HepG2 (cell line): ENCODE data around the gene NDUFB8. TPM values are rescaled to one million over a fixed set of nuclear protein-coding genes. Genes with fewer than 3 reads are reported as not detected.

Experiments used
- ATAC-seq: fragments of 200-7000 bp; cut with Tn5 transposase; 3 replicates; pipeline ENCODE4 v1.9.1; 2020; ENCODE audit warnings: mild to moderate bottlenecking, moderate library complexity
- BruUV-seq: library from RNA; stranded (reverse); fragments of 400-500 nt; replicated peaks from 2 replicates; lab custom pipeline; 2021; lab: Mats Ljungman, UMichigan
- CTCF ChIA-PET: fragments of 300-600 bp; formaldehyde crosslinking; extraction: SDS; loops from one replicate; lab custom pipeline; 2021; ENCODE audit warnings: low total read pairs, inconsistent platforms, low intra/inter-chr PET ratio; lab: Yijun Ruan, JAX
- POLR2A ChIA-PET: fragments of 350-600 bp; sonication (Branson Sonifier 250); formaldehyde crosslinking; loops from one replicate; lab custom pipeline; 2020; ENCODE audit warnings: antibody characterized with exemption, inconsistent platforms; lab: Yijun Ruan, JAX
- DNase-seq: peaks from one replicate; pipeline ENCODE4 v3.0.0-alpha.2; 2015; ENCODE audit warnings: low spot score
- FAIRE-seq: peaks from 3 replicates; lab custom pipeline; 2011; peaks lifted over from hg19 to GRCh38; lab: Jason Lieb, UNC
- H2AFZ ChIP-seq: one replicate; pipeline ENCODE4 v1.6.1; 2011; ENCODE audit warnings: low read length, inconsistent platforms
- H3K27ac ChIP-seq: fragments of 300-600 bp; 3 replicates; pipeline ENCODE4 v1.8.0; 2011; ENCODE audit warnings: mixed run types, mild to moderate bottlenecking, mixed read lengths, low read length, inconsistent platforms; ENCODE audit not compliant: insufficient read depth; ENCODE audit errors: extremely low read length
- H3K27me3 ChIP-seq, 2 experiments: fragments of 200-600 bp in 1 of 2; 2 replicates in 1 of 2; 3 replicates in 1 of 2; pipeline versions ENCODE4 v1.6.0 to v1.8.0; 2011; ENCODE audit warnings: low read length in 2 of 2, mild to moderate bottlenecking in 2 of 2, moderate library complexity in 2 of 2, inconsistent platforms in 1 of 2; ENCODE audit not compliant: insufficient read depth in 2 of 2, control insufficient read depth in 1 of 2
- H3K36me3 ChIP-seq, 2 experiments: fragments of 200-600 bp in 1 of 2; replicated peaks in 1 of 2; 2 replicates in 1 of 2; 3 replicates in 1 of 2; pipeline versions ENCODE4 v1.5.1 to v1.8.0; 2011; ENCODE audit warnings: low read length in 2 of 2, inconsistent platforms in 1 of 2; ENCODE audit not compliant: insufficient read depth in 2 of 2, control insufficient read depth in 1 of 2
- H3K4me1 ChIP-seq: 2 replicates; pipeline ENCODE4 v1.5.1; 2012; ENCODE audit warnings: low read length, inconsistent platforms; ENCODE audit not compliant: insufficient read depth
- H3K4me2 ChIP-seq: 2 replicates; pipeline ENCODE4 v1.6.0; 2011; ENCODE audit warnings: low read depth, low read length, inconsistent platforms
- H3K4me3 ChIP-seq, 3 experiments: fragments of 200-600 bp in 1 of 3; sonication (generic), shearing (Covaris generic) in 1 of 3; replicated peaks in 1 of 3; 2 replicates each; pipeline ENCODE4 v1.5.1; 2011 to 2016; ENCODE audit warnings: low read length in 3 of 3, inconsistent platforms in 2 of 3, low read depth in 2 of 3, mild to moderate bottlenecking in 2 of 3, control low read depth in 1 of 3, mixed read lengths in 1 of 3; ENCODE audit not compliant: insufficient read depth in 1 of 3
- H3K79me2 ChIP-seq: one replicate; pipeline ENCODE4 v1.6.1; 2011; ENCODE audit warnings: low read length, inconsistent platforms; ENCODE audit not compliant: insufficient read depth
- H3K9ac ChIP-seq: 2 replicates; pipeline ENCODE4 v1.6.0; 2011; ENCODE audit warnings: mild to moderate bottlenecking, low read depth, low read length, inconsistent platforms; ENCODE audit not compliant: insufficient read depth
- H3K9me3 ChIP-seq: 2 replicates; pipeline ENCODE4 v1.5.1; 2012; ENCODE audit warnings: mild to moderate bottlenecking, low read length
- H4K20me1 ChIP-seq: 2 replicates; pipeline ENCODE4 v1.6.0; 2011; ENCODE audit warnings: inconsistent platforms, mild to moderate bottlenecking, low read length, moderate library complexity; ENCODE audit not compliant: insufficient read depth
- ARNT2 ChIP-seq: sonication (generic); formaldehyde crosslinking; IDR thresholded peaks from 2 replicates; pipeline ENCODE4 v1.8.0; 2022; ENCODE audit warnings: mild to moderate bottlenecking, low read depth, missing genetic modification reagents, moderate library complexity
- GMEB1 ChIP-seq: sonication (generic); formaldehyde crosslinking; IDR thresholded peaks from 2 replicates; pipeline ENCODE4 v1.5.1; 2020; ENCODE audit warnings: missing genetic modification reagents, mild to moderate bottlenecking, borderline replicate concordance
- KLF11 ChIP-seq: IDR thresholded peaks from 2 replicates; pipeline ENCODE4 v1.6.1; 2016; ENCODE audit warnings: missing compliant biosample characterization
- NAIF1 ChIP-seq: sonication (generic); formaldehyde crosslinking; IDR thresholded peaks from 2 replicates; pipeline ENCODE4 v1.5.0; 2020; ENCODE audit warnings: mild to moderate bottlenecking, missing genetic modification reagents, borderline replicate concordance
- REST ChIP-seq, 2 experiments: IDR thresholded peaks; 2 replicates each; pipeline ENCODE4 v1.6.1; 2011 to 2012; ENCODE audit warnings: low read length in 2 of 2, borderline replicate concordance in 1 of 2, low read depth in 1 of 2, mild to moderate bottlenecking in 1 of 2, moderate library complexity in 1 of 2
- ZBTB49 ChIP-seq: sonication (generic); formaldehyde crosslinking; IDR thresholded peaks from 2 replicates; pipeline ENCODE4 v1.4.0; 2020; ENCODE audit warnings: missing genetic modification reagents, borderline replicate concordance
- ZFP82 ChIP-seq: sonication (generic); formaldehyde crosslinking; IDR thresholded peaks from 2 replicates; pipeline ENCODE4 v1.5.1; 2020; ENCODE audit warnings: mild to moderate bottlenecking, missing genetic modification reagents, borderline replicate concordance
- ZNF382 ChIP-seq: sonication (generic); formaldehyde crosslinking; IDR thresholded peaks from 2 replicates; pipeline ENCODE4 v1.5.0; 2020; ENCODE audit warnings: missing genetic modification reagents, mild to moderate bottlenecking, borderline replicate concordance
- ZNF710 ChIP-seq: sonication (generic); formaldehyde crosslinking; IDR thresholded peaks from 2 replicates; pipeline ENCODE4 v1.5.0; 2020; ENCODE audit warnings: mild to moderate bottlenecking, missing genetic modification reagents, borderline replicate concordance
- ZSCAN30 ChIP-seq: sonication (generic); formaldehyde crosslinking; IDR thresholded peaks from 2 replicates; pipeline ENCODE4 v1.5.0; 2020; ENCODE audit warnings: mild to moderate bottlenecking, missing genetic modification reagents
- WGBS: methylation state at CpG from one replicate; pipeline ENCODE4 v1.1.6; 2017; ENCODE audit warnings: low lambda C conversion rate; 5-methylcytosine and 5-hydroxymethylcytosine counted together
- in situ Hi-C: cut with HindIII; loops from 2 replicates; pipeline ENCODE4 v1.10.0; 2017; ENCODE audit warnings: low pct_unique_long_range_greater_than_20kb; ENCODE audit not compliant: extremely low pct_ligation_motif_present
- intact Hi-C: fragments of 100-400 bp; cut with micrococcal nuclease; formaldehyde crosslinking; loops from one replicate; pipeline ENCODE4 v1.10.0; 2022; ENCODE audit not compliant: unreplicated experiment
- polyA plus RNA-seq, 8 experiments: library from polyadenylated mRNA; depleted of rRNA in 3 of 8; stranded (reverse) in 7 of 8; unstranded in 1 of 8; fragments of >200 nt; fragmentation: Illumina TruSeq in 4 of 8; extraction: Trizol in 4 of 8; gene quantifications; 2 replicates each; pipeline versions ENCODE4 v1.2.1 to v1.2.3, GENCODE V29; 2011 to 2016; ENCODE audit warnings: low read depth in 4 of 8, missing spikeins in 1 of 8, mixed read lengths in 1 of 8; ENCODE audit not compliant: insufficient read depth in 1 of 8
- total RNA-seq, 5 experiments: library from RNA; depleted of rRNA; stranded (reverse); fragments of >200 nt; fragmentation: Illumina TruSeq; extraction: Trizol; gene quantifications; 2 replicates each; pipeline ENCODE4 v1.2.3, GENCODE V29; 2016; ENCODE audit warnings: low read depth in 1 of 5

Gene NDUFB8
- total and polyA plus RNA-seq, 2 of the 13 experiments (the other 11 are each of a cell fraction or from before 2014, with no cell fraction given) = 210 to 216 TPM

GRCh38 chr10:100537475-100537874 is 7.8 kb upstream of the NDUFB8 start (continued):
- no peak for TF ChIP-seq REST (IDR thresholded peaks at IDR 0.05; ENCODE audit: borderline replicate concordance in 1 of 2, low read depth in 1 of 2, low read length in 2 of 2)
- no peak for TF ChIP-seq NAIF1 (CRISPR knock-in tag)
- TF ChIP-seq, all 625 proteins: peak for 0

- ChIA-PET CTCF (no interaction called here), POLR2A (interaction anchor here (0.7 to 1.8 kb wide), 19 partner anchors 9 to 577 kb away, joined by 3 to 22 read pairs (median 5); partner anchors contain the start of genes SCD and SEC31B)
- peak within 1 kb of the TSS; percentile 91 for H3K4me2 ChIP-seq
- ATAC-seq (peak; percentile 98), DNase-seq (peak; percentile 94), FAIRE-seq (peak; percentile 84)
- H2AFZ ChIP-seq = peak within 1 kb of the TSS; percentile 97
- no peak within 1 kb of the TSS for H3K27ac ChIP-seq
- peaks cover 35% of the 10 kb centered on the region for H3K4me1 ChIP-seq
- H3K9me3 ChIP-seq = no peaks in the 10 kb centered on the region
- peak within 1 kb of the TSS; percentile 68 for H3K9ac ChIP-seq
- H4K20me1 ChIP-seq = no peaks in the 10 kb centered on the region
- intact Hi-C loops (no loop called here), in situ Hi-C loops (no loop called here)
- WGBS = under 1% methylated on average over 29 of the region's 35 CpGs
- H3K27me3 ChIP-seq = no peaks in the 10 kb centered on the region; a peak in 1 of 5 replicates
- peak within 1 kb of the TSS; percentile 72 to 85 (median 83) for H3K4me3 ChIP-seq
- BruUV-seq = TSS peak; percentile 81
- H3K79me2 ChIP-seq = peaks cover 31% of the 10 kb centered on the region
- H3K36me3 ChIP-seq = peaks cover 8 to 28% of the 10 kb centered on the region in 2 experiments
- TF ChIP-seq ARNT2 (no peak), ZNF710 (CRISPR knock-in tag) (peak; percentile 56; the same call in 1 of the 2 replicates), KLF11 (CRISPR knock-in tag) (no peak), ZSCAN30 (no peak), GMEB1 (CRISPR knock-in tag) (peak; percentile 61), ZBTB49 (CRISPR knock-in tag) (no peak), ZNF382 (CRISPR knock-in tag) (no peak), ZFP82 (0 out of 2 replicates have a peak, but pooled peaks have one; percentile 37)
Measured at GRCh38 chr10:100535715-100536353, 6.2 kb upstream of the NDUFB8 start, which contains the start of gene HIF1AN. HIF1AN (plus strand) TSS chr10:100535943; CDS start chr10:100535959, 16 bp downstream.
